GM23338 (cell line): ENCODE results near the gene RTN4RL1. TPM values are rescaled to one million over a fixed set of nuclear protein-coding genes. Genes with fewer than 3 reads are reported as not detected.

Experiments
- ATAC-seq: fragments of 200-7000 bp; cut with Tn5 transposase; 3 replicates; pipeline ENCODE4 v1.9.1; 2020
- DNase-seq: peaks from one replicate; pipeline ENCODE4 v3.0.0-alpha.2; 2015; ENCODE audit warnings: low spot score
- H2AFZ ChIP-seq: fragments of 200-600 bp; sonication (generic); 2 replicates; pipeline ENCODE4 v1.8.0; 2016; ENCODE audit warnings: antibody characterized with exemption, mild to moderate bottlenecking, moderate library complexity
- H3F3A ChIP-seq: fragments of 200-600 bp; sonication (generic); replicated peaks from 2 replicates; pipeline ENCODE4 v1.8.0; 2017; ENCODE audit warnings: antibody characterized with exemption, mixed run types, low read depth
- H3K27ac ChIP-seq: fragments of 200-600 bp; sonication (generic); 2 replicates; pipeline ENCODE4 v1.6.1; 2016; ENCODE audit warnings: low read depth
- H3K27me3 ChIP-seq: fragments of 200-600 bp; sonication (generic); 2 replicates; pipeline ENCODE4 v1.8.0; 2016; ENCODE audit warnings: mild to moderate bottlenecking, mixed run types, moderate library complexity; ENCODE audit not compliant: insufficient read depth
- H3K36me3 ChIP-seq: fragments of 200-600 bp; sonication (generic); 2 replicates; pipeline ENCODE4 v1.8.0; 2016; ENCODE audit warnings: mild to moderate bottlenecking; ENCODE audit not compliant: insufficient read depth
- H3K4me1 ChIP-seq: fragments of 200-600 bp; sonication (generic); 2 replicates; pipeline ENCODE4 v1.8.0; 2016; ENCODE audit warnings: mild to moderate bottlenecking, moderate library complexity; ENCODE audit not compliant: insufficient read depth
- H3K4me2 ChIP-seq: fragments of 200-600 bp; sonication (generic); 2 replicates; pipeline ENCODE4 v1.7.1; 2017; ENCODE audit warnings: mixed run types
- H3K4me3 ChIP-seq: fragments of 200-600 bp; sonication (generic); 2 replicates; pipeline ENCODE4 v1.6.1; 2016; ENCODE audit warnings: mixed run types
- H3K79me2 ChIP-seq: fragments of 200-600 bp; sonication (generic); replicated peaks from 2 replicates; pipeline ENCODE4 v1.8.0; 2017; ENCODE audit warnings: mild to moderate bottlenecking; ENCODE audit not compliant: insufficient read depth
- H3K9me2 ChIP-seq: fragments of 200-600 bp; sonication (generic); 2 replicates; pipeline ENCODE4 v1.8.0; 2017; ENCODE audit not compliant: insufficient read depth
- H4K20me1 ChIP-seq: fragments of 200-600 bp; sonication (generic); replicated peaks from 2 replicates; pipeline ENCODE4 v1.8.0; 2017; ENCODE audit warnings: mild to moderate bottlenecking; ENCODE audit not compliant: insufficient read depth
- H3K27ac Mint-ChIP-seq: 2 replicates; pipeline ENCODE4 v1.8.0; 2020; ENCODE audit warnings: inconsistent platforms, mild to moderate bottlenecking, moderate library complexity, mixed read lengths
- H3K27me3 Mint-ChIP-seq: 3 replicates; pipeline ENCODE4 v1.8.0; 2022; ENCODE audit warnings: low read depth, mild to moderate bottlenecking, moderate library complexity, mixed read lengths, inconsistent platforms; ENCODE audit not compliant: insufficient read depth, poor library complexity
- H3K36me3 Mint-ChIP-seq: 3 replicates; pipeline ENCODE4 v1.8.0; 2021; ENCODE audit warnings: low read depth, mild to moderate bottlenecking, inconsistent platforms, moderate library complexity, mixed read lengths
- H3K4me1 Mint-ChIP-seq: 3 replicates; pipeline ENCODE4 v1.8.0; 2020; ENCODE audit warnings: mild to moderate bottlenecking, inconsistent platforms, mixed read lengths
- H3K4me3 Mint-ChIP-seq: 3 replicates; pipeline ENCODE4 v1.8.0; 2021; ENCODE audit warnings: moderate library complexity, mild to moderate bottlenecking, inconsistent platforms, mixed read lengths
- H3K9me3 Mint-ChIP-seq: 3 replicates; pipeline ENCODE4 v1.8.0; 2020; ENCODE audit warnings: moderate library complexity, mild to moderate bottlenecking, inconsistent platforms, mixed read lengths
- CTCF ChIP-seq, 2 experiments: fragments of 200-600 bp in 1 of 2; sonication (generic) in 1 of 2; conservative IDR thresholded peaks; 2 replicates each; pipeline versions ENCODE4 v1.5.1 to v1.6.1; 2016 to 2017; ENCODE audit warnings: antibody characterized with exemption in 2 of 2, low read depth in 2 of 2, mild to moderate bottlenecking in 2 of 2, moderate library complexity in 1 of 2
- ETS1 ChIP-seq: IDR thresholded peaks from 2 replicates; pipeline ENCODE4 v1.6.1; 2016; ENCODE audit warnings: antibody characterized with exemption
- EZH2 ChIP-seq: fragments of 200-600 bp; sonication (generic); IDR thresholded peaks from one replicate; pipeline ENCODE4 v1.8.0; 2017; ENCODE audit warnings: antibody characterized with exemption, mild to moderate bottlenecking, low read depth; ENCODE audit not compliant: unreplicated experiment
- NANOG ChIP-seq: IDR thresholded peaks from 2 replicates; pipeline ENCODE4 v1.6.1; 2016; ENCODE audit warnings: antibody characterized with exemption, borderline replicate concordance
- POLR2AphosphoS5 ChIP-seq: IDR thresholded peaks from 2 replicates; pipeline ENCODE4 v1.6.1; 2016; ENCODE audit warnings: antibody characterized with exemption, low read depth
- STAT1 ChIP-seq: IDR thresholded peaks from one replicate; pipeline ENCODE4 v1.6.1; 2016; ENCODE audit warnings: antibody characterized with exemption; ENCODE audit not compliant: unreplicated experiment
- ZNF114 ChIP-seq: fragments of 250-450 bp; sonication (Bioruptor Pico); IDR thresholded peaks from 2 replicates; pipeline ENCODE4 v1.5.0; 2020; ENCODE audit warnings: mild to moderate bottlenecking, moderate library complexity
- ZNF331 ChIP-seq: fragments of 250-450 bp; sonication (Bioruptor Pico); IDR thresholded peaks from 2 replicates; pipeline ENCODE4 v1.5.0; 2020; ENCODE audit warnings: low read depth, mild to moderate bottlenecking, moderate library complexity
- long read RNA-seq: library from polyadenylated mRNA; unstranded; transcript quantifications from one replicate; pipeline ENCODE4 v2.0.0, GENCODE V29; 2020; ENCODE audit not compliant: unreplicated experiment
- polyA plus RNA-seq: library from polyadenylated mRNA; unstranded; fragments of >200 nt; fragmentation: Nextera tagmentation; extraction: Ambion mirVana; gene quantifications from 2 replicates; pipeline ENCODE4 v1.2.1, GENCODE V29; 2016
- total RNA-seq: library from RNA; depleted of rRNA; stranded (reverse); fragments of >200 nt; shearing (Covaris generic); gene quantifications from 2 replicates; pipeline ENCODE4 v1.2.3, GENCODE V29; 2014; rRNA removed
- TF ChIP-seq, protein P1 (sequence below): fragments of 250-450 bp; sonication (Bioruptor Pico); IDR thresholded peaks from 2 replicates; pipeline ENCODE4 v1.5.0; 2020; ENCODE audit warnings: mild to moderate bottlenecking, moderate library complexity

RTN4RL1 gene
- 0.17 TPM in 1 of 2 replicates, not detected in the other for total RNA-seq
- polyA plus RNA-seq, result not detected in 2 replicates
- long read RNA-seq, result 0 reads

GRCh38 chr17:2025220-2025621, at the start of gene RTN4RL1:
Gene RTN4RL1, minus strand, starts transcription at chr17:2025334. Its CDS starts 469 bp downstream, at chr17:2024865.
- Mint-ChIP-seq H3K36me3 (no peaks in the 10 kb centered on the region), H3K27ac (no peak within 1 kb of the TSS), H3K9me3 (no peaks in the 10 kb centered on the region), H3K4me3 (peak within 1 kb of the TSS; percentile 68), H3K27me3 (peaks cover 82% of the 10 kb centered on the region), H3K4me1 (no peaks in the 10 kb centered on the region; the same call in 2 of the 3 replicates)
- Histone ChIP-seq H3F3A (0 out of 2 replicates have a peak, but pooled peaks cover 4% of the 10 kb centered on the region), H3K79me2 (no peaks in the 10 kb centered on the region), H3K9me2 (no peaks in the 10 kb centered on the region), H3K4me3 (peak within 1 kb of the TSS; percentile 69), H3K4me2 (peak within 1 kb of the TSS; percentile 88), H3K36me3 (no peaks in the 10 kb centered on the region), H4K20me1 (no peaks in the 10 kb centered on the region), H3K4me1 (peaks cover 4% of the 10 kb centered on the region; the same call in 1 of the 2 replicates), H2AFZ (peak within 1 kb of the TSS; percentile 94), H3K27ac (no peak within 1 kb of the TSS), H3K27me3 (peaks cover 94% of the 10 kb centered on the region)
- DNase-seq, result peak; percentile 72
- TF ChIP-seq ETS1, result no peak
- peak; percentile 46 for TF ChIP-seq EZH2
- peak; percentile 5 for ATAC-seq

DNA sequence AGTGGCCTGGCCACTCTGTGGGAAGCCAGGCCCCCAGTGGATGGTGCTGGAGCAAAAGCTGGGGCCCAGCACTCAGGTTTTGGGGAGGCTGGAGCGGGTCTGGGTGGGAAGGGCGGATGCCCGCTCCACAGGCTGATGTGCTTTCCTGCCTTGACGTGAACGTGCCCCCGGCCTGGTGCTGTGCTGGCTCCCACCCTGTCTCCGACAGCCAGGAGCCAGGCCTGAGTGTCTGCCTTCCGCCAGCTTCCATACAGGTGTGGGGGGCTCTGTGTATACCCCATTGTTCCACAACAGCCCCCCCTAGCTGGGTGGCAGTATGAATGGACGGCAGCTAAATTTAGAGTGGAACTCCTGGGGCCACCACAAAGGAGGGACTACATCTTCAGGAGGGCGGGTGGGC, 49.8 kb upstream of the RTN4RL1 start:
- H3F3A ChIP-seq, result no peaks in the 10 kb centered on the region; the same call in 1 of the 2 replicates
- peaks cover 19% of the 10 kb centered on the region for H3K4me1 ChIP-seq
- H3K27ac ChIP-seq, result no peak overlapping the region
- DNase-seq (no peak), ATAC-seq (peak; percentile 10)
- no peaks in the 10 kb centered on the region for H3K36me3 ChIP-seq
- Mint-ChIP-seq H3K27me3 (peaks cover 15% of the 10 kb centered on the region), H3K36me3 (peaks cover 12% of the 10 kb centered on the region), H3K4me1 (peaks cover 29% of the 10 kb centered on the region), H3K9me3 (no peaks in the 10 kb centered on the region), H3K27ac (no peak overlapping the region), H3K4me3 (no peak overlapping the region)
- no peak overlapping the region for H3K4me2 ChIP-seq
- no peaks in the 10 kb centered on the region; the same call in 1 of the 2 replicates for H4K20me1 ChIP-seq
- H3K27me3 ChIP-seq, result no peaks in the 10 kb centered on the region
- H2AFZ ChIP-seq, result no peak overlapping the region
- H3K9me2 ChIP-seq, result no peaks in the 10 kb centered on the region
- H3K79me2 ChIP-seq, result no peaks in the 10 kb centered on the region
- no peak overlapping the region for H3K4me3 ChIP-seq
- no peak for TF ChIP-seq CTCF (conservative IDR thresholded peaks at IDR 0.05; ENCODE audit: low read depth in 2 of 2)
- TF ChIP-seq, protein P1, sequence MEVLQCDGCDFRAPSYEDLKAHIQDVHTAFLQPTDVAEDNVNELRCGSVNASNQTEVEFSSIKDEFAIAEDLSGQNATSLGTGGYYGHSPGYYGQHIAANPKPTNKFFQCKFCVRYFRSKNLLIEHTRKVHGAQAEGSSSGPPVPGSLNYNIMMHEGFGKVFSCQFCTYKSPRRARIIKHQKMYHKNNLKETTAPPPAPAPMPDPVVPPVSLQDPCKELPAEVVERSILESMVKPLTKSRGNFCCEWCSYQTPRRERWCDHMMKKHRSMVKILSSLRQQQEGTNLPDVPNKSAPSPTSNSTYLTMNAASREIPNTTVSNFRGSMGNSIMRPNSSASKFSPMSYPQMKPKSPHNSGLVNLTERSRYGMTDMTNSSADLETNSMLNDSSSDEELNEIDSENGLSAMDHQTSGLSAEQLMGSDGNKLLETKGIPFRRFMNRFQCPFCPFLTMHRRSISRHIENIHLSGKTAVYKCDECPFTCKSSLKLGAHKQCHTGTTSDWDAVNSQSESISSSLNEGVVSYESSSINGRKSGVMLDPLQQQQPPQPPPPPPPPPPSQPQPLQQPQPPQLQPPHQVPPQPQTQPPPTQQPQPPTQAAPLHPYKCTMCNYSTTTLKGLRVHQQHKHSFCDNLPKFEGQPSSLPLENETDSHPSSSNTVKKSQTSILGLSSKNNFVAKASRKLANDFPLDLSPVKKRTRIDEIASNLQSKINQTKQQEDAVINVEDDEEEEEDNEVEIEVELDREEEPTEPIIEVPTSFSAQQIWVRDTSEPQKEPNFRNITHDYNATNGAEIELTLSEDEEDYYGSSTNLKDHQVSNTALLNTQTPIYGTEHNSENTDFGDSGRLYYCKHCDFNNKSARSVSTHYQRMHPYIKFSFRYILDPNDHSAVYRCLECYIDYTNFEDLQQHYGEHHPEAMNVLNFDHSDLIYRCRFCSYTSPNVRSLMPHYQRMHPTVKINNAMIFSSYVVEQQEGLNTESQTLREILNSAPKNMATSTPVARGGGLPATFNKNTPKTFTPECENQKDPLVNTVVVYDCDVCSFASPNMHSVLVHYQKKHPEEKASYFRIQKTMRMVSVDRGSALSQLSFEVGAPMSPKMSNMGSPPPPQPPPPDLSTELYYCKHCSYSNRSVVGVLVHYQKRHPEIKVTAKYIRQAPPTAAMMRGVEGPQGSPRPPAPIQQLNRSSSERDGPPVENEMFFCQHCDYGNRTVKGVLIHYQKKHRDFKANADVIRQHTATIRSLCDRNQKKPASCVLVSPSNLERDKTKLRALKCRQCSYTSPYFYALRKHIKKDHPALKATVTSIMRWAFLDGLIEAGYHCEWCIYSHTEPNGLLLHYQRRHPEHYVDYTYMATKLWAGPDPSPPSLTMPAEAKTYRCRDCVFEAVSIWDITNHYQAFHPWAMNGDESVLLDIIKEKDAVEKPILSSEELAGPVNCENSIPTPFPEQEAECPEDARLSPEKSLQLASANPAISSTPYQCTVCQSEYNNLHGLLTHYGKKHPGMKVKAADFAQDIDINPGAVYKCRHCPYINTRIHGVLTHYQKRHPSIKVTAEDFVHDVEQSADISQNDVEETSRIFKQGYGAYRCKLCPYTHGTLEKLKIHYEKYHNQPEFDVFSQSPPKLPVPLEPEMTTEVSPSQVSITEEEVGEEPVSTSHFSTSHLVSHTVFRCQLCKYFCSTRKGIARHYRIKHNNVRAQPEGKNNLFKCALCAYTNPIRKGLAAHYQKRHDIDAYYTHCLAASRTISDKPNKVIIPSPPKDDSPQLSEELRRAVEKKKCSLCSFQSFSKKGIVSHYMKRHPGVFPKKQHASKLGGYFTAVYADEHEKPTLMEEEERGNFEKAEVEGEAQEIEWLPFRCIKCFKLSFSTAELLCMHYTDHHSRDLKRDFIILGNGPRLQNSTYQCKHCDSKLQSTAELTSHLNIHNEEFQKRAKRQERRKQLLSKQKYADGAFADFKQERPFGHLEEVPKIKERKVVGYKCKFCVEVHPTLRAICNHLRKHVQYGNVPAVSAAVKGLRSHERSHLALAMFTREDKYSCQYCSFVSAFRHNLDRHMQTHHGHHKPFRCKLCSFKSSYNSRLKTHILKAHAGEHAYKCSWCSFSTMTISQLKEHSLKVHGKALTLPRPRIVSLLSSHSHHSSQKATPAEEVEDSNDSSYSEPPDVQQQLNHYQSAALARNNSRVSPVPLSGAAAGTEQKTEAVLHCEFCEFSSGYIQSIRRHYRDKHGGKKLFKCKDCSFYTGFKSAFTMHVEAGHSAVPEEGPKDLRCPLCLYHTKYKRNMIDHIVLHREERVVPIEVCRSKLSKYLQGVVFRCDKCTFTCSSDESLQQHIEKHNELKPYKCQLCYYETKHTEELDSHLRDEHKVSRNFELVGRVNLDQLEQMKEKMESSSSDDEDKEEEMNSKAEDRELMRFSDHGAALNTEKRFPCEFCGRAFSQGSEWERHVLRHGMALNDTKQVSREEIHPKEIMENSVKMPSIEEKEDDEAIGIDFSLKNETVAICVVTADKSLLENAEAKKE, result no peak
- TF ChIP-seq POLR2AphosphoS5, result no peak
- TF ChIP-seq ZNF114 (CRISPR knock-in tag), result no peak
- TF ChIP-seq NANOG, result no peak
- no peak for TF ChIP-seq STAT1
- TF ChIP-seq ETS1, result no peak
- TF ChIP-seq ZNF331 (CRISPR knock-in tag), result no peak
